ENCODE data around the gene FAM50B.

Gene FAM50B

GRCh38 chr6:3847521-3847920 lies 1.7 kb upstream of the FAM50B start:
- H3K4me3 ChIP-seq (replicated peaks; ENCODE audit: low read depth, low read length), result no peak overlapping the region
- peak; percentile 26 for DNase-seq (ENCODE audit: low read depth)
- TF ChIP-seq, protein P1, sequence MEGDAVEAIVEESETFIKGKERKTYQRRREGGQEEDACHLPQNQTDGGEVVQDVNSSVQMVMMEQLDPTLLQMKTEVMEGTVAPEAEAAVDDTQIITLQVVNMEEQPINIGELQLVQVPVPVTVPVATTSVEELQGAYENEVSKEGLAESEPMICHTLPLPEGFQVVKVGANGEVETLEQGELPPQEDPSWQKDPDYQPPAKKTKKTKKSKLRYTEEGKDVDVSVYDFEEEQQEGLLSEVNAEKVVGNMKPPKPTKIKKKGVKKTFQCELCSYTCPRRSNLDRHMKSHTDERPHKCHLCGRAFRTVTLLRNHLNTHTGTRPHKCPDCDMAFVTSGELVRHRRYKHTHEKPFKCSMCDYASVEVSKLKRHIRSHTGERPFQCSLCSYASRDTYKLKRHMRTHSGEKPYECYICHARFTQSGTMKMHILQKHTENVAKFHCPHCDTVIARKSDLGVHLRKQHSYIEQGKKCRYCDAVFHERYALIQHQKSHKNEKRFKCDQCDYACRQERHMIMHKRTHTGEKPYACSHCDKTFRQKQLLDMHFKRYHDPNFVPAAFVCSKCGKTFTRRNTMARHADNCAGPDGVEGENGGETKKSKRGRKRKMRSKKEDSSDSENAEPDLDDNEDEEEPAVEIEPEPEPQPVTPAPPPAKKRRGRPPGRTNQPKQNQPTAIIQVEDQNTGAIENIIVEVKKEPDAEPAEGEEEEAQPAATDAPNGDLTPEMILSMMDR (IDR thresholded peaks at IDR 0.05; ENCODE audit: low read length, missing control alignments), result no peak

- TF ChIP-seq, protein P1 (IDR thresholded peaks at IDR 0.05; ENCODE audit: low read length, missing control alignments), result no peak
- DNase-seq (ENCODE audit: low read depth), result peak; percentile 16
- no peak overlapping the region for H3K4me3 ChIP-seq (replicated peaks; ENCODE audit: low read depth, low read length)
Measured at GRCh38 chr6:3848380-3848779, 793 bp upstream of the FAM50B start.

DNA sequence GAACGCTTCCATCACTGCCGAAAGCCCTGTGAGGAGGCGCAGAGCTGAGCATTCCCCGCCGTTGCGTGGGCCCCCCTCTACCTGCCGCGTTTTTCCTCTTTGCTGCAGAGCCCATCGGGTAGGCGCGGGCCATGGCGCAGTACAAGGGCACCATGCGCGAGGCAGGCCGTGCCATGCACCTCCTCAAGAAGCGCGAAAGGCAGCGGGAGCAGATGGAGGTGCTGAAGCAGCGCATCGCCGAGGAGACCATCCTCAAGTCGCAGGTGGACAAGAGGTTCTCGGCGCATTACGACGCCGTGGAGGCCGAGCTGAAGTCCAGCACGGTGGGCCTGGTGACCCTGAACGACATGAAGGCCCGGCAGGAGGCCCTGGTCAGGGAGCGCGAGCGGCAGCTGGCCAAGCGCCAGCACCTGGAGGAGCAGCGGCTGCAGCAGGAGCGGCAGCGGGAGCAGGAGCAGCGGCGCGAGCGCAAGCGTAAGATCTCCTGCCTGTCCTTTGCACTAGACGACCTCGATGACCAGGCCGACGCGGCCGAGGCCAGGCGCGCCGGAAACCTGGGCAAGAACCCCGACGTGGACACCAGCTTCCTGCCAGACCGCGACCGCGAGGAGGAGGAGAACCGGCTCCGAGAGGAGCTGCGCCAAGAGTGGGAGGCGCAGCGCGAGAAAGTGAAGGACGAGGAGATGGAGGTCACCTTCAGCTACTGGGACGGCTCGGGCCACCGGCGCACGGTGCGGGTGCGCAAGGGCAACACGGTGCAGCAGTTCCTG lies 693 bp downstream of the FAM50B start:
- TF ChIP-seq, protein P1 (IDR thresholded peaks at IDR 0.05; ENCODE audit: low read length, missing control alignments), result no peak
- peak overlapping the region; percentile 51 for H3K4me3 ChIP-seq (replicated peaks; ENCODE audit: low read depth, low read length)
- DNase-seq (ENCODE audit: low read depth), result peak; percentile 20

- TF ChIP-seq, protein P1 (IDR thresholded peaks at IDR 0.05; ENCODE audit: low read length, missing control alignments), result no peak
- H3K4me3 ChIP-seq (replicated peaks; ENCODE audit: low read depth, low read length), result peak overlapping the region; percentile 51
- no peak for DNase-seq (ENCODE audit: low read depth)
Measured at GRCh38 chr6:3850451-3851203, 1.5 kb downstream of the FAM50B start.

- H3K4me3 ChIP-seq (replicated peaks; ENCODE audit: low read depth, low read length), result no peak overlapping the region
- DNase-seq (ENCODE audit: low read depth), result no peak
- TF ChIP-seq, protein P1 (IDR thresholded peaks at IDR 0.05; ENCODE audit: low read length, missing control alignments), result no peak
Measured at GRCh38 chr6:3851839-3852238, 2.7 kb downstream of the FAM50B start.

GRCh38 chr6:3852391-3852790 lies 3.2 kb downstream of the FAM50B start:
- TF ChIP-seq, protein P1 (IDR thresholded peaks at IDR 0.05; ENCODE audit: low read length, missing control alignments), result no peak
- H3K4me3 ChIP-seq (replicated peaks; ENCODE audit: low read depth, low read length), result no peak overlapping the region

More at GRCh38 chr6:3852391-3852790, 3.2 kb downstream of the FAM50B start:
- no peak for DNase-seq (ENCODE audit: low read depth)
